ENCODE data around the gene CFAP69.

- TF ChIP-seq SUZ12 (IDR thresholded peaks at IDR 0.05; ENCODE audit: extremely low read depth, insufficient read depth, insufficient read length), result no peak
- TF ChIP-seq ZNF274 (IDR thresholded peaks at IDR 0.05; ENCODE audit: low read depth, low read length), result no peak
- no peak for TF ChIP-seq YY1 (IDR thresholded peaks at IDR 0.05; ENCODE audit: insufficient read depth, insufficient read length)
Measured at GRCh38 chr7:90239625-90240228, 5.2 kb upstream of the CFAP69 start.
